Muscle layer of colon (tissue), 2 donors: Measurements from ENCODE around the gene HSPG2.
"Not testable (repeated sequence)": the region's sequence is repeated elsewhere in the genome, so short reads cannot be mapped to it uniquely, and the experiment has no call there.

Experiments
- H3K27ac ChIP-seq: one replicate; pipeline ENCODE4 v1.7.0; 2013; ENCODE audit warnings: low read depth, mild to moderate bottlenecking, low read length, moderate library complexity
- H3K27me3 ChIP-seq, 2 donors: one replicate each; pipeline ENCODE4 v1.7.0; 2013; ENCODE audit warnings: low read length in 2 of 2, mild to moderate bottlenecking in 2 of 2; ENCODE audit not compliant: insufficient read depth in 2 of 2, control insufficient read depth in 1 of 2
- H3K36me3 ChIP-seq: one replicate; pipeline ENCODE4 v1.7.0; 2013; ENCODE audit warnings: mild to moderate bottlenecking, low read length; ENCODE audit not compliant: insufficient read depth
- H3K4me1 ChIP-seq: one replicate; pipeline ENCODE4 v1.7.0; 2013; ENCODE audit warnings: mild to moderate bottlenecking, low read length; ENCODE audit not compliant: insufficient read depth
- H3K4me3 ChIP-seq, 2 donors: one replicate each; pipeline ENCODE4 v1.7.0; 2013; ENCODE audit warnings: low read length in 2 of 2, low read depth in 1 of 2, mild to moderate bottlenecking in 1 of 2, moderate library complexity in 1 of 2
- H3K9ac ChIP-seq: one replicate; pipeline ENCODE4 v1.7.0; 2013; ENCODE audit warnings: low read length
- H3K9me3 ChIP-seq: one replicate; pipeline ENCODE4 v1.7.0; 2013; ENCODE audit warnings: mild to moderate bottlenecking, low read length
- donor health status: abdominal sarcoma.
- donor health status: Adenocarcinoma of cecum.

The HSPG2 gene

GRCh38 chr1:21972973-21973441 is 35.9 kb upstream of the HSPG2 start:
- not testable (repeated sequence) for H3K27ac ChIP-seq, H3K36me3 ChIP-seq, H3K9me3 ChIP-seq, H3K9ac ChIP-seq, H3K4me3 ChIP-seq, H3K27me3 ChIP-seq, H3K4me1 ChIP-seq

- H3K27ac ChIP-seq, H3K27me3 ChIP-seq, H3K36me3 ChIP-seq, H3K4me3 ChIP-seq, H3K4me1 ChIP-seq, H3K9me3 ChIP-seq, H3K9ac ChIP-seq: not testable (repeated sequence)
These were observed 33.4 kb upstream of the HSPG2 start for GRCh38 chr1:21970523-21970922.

GRCh38 chr1:21969066-21969465 is 32.0 kb upstream of the HSPG2 start:
- not testable (repeated sequence) for H3K36me3 ChIP-seq, H3K4me3 ChIP-seq, H3K4me1 ChIP-seq, H3K27me3 ChIP-seq, H3K9me3 ChIP-seq, H3K27ac ChIP-seq, H3K9ac ChIP-seq

GRCh38 chr1:21967216-21967615 is 30.1 kb upstream of the HSPG2 start:
- H3K36me3 ChIP-seq, H3K9me3 ChIP-seq, H3K4me3 ChIP-seq, H3K27ac ChIP-seq, H3K9ac ChIP-seq, H3K4me1 ChIP-seq, H3K27me3 ChIP-seq: not testable (repeated sequence)

- H3K9me3 ChIP-seq, result no peaks in the 10 kb centered on the region
- no peak overlapping the region for H3K4me3 ChIP-seq
- H3K9ac ChIP-seq, result no peak overlapping the region
- no peak overlapping the region for H3K27ac ChIP-seq
- H3K36me3 ChIP-seq, result no peaks in the 10 kb centered on the region
- no peaks in the 10 kb centered on the region for H3K27me3 ChIP-seq
- peaks cover 12% of the 10 kb centered on the region for H3K4me1 ChIP-seq
These were observed 29.3 kb upstream of the HSPG2 start for GRCh38 chr1:21966247-21967000.

- Histone ChIP-seq H3K27ac (no peak overlapping the region), H3K4me1 (peaks cover 12% of the 10 kb centered on the region), H3K9me3 (no peaks in the 10 kb centered on the region)
These were observed 26.5 kb upstream of the HSPG2 start for GRCh38 chr1:21963477-21964217.

GRCh38 chr1:21961799-21962198 is 24.7 kb upstream of the HSPG2 start:
- H3K9ac ChIP-seq, result no peak overlapping the region
- no peaks in the 10 kb centered on the region for H3K36me3 ChIP-seq
- no peak overlapping the region for H3K27ac ChIP-seq
- no peaks in the 10 kb centered on the region for H3K27me3 ChIP-seq
- peaks cover 19% of the 10 kb centered on the region for H3K4me1 ChIP-seq
- no peaks in the 10 kb centered on the region for H3K9me3 ChIP-seq
- H3K4me3 ChIP-seq, result no peak overlapping the region

More at GRCh38 chr1:21963477-21964217, 26.5 kb upstream of the HSPG2 start:
- Histone ChIP-seq H3K36me3 (no peaks in the 10 kb centered on the region), H3K9ac (no peak overlapping the region), H3K27me3 (no peaks in the 10 kb centered on the region), H3K4me3 (no peak overlapping the region)

GRCh38 chr1:21961337-21961736 is 24.2 kb upstream of the HSPG2 start:
- H3K4me1 ChIP-seq, result peaks cover 24% of the 10 kb centered on the region
- H3K9me3 ChIP-seq, result no peaks in the 10 kb centered on the region
- no peak overlapping the region for H3K27ac ChIP-seq
- no peak overlapping the region for H3K9ac ChIP-seq
- H3K27me3 ChIP-seq, result no peaks in the 10 kb centered on the region
- no peak overlapping the region for H3K4me3 ChIP-seq
- no peaks in the 10 kb centered on the region for H3K36me3 ChIP-seq

- Histone ChIP-seq H3K4me1 (peaks cover 34% of the 10 kb centered on the region), H3K36me3 (no peaks in the 10 kb centered on the region), H3K9me3 (no peaks in the 10 kb centered on the region), H3K9ac (peak overlapping the region; percentile 53), H3K4me3 (peak overlapping the region in 1 of 2 donors; percentile 5), H3K27ac (peak overlapping the region; percentile 47), H3K27me3 (no peaks in the 10 kb centered on the region)
These were observed 19.8 kb upstream of the HSPG2 start for GRCh38 chr1:21956720-21957552.

GRCh38 chr1:21955501-21956281 is 18.6 kb upstream of the HSPG2 start:
- H3K9me3 ChIP-seq, result no peaks in the 10 kb centered on the region
- H3K9ac ChIP-seq, result no peak overlapping the region
- H3K4me3 ChIP-seq, result no peak overlapping the region
- no peaks in the 10 kb centered on the region for H3K36me3 ChIP-seq
- no peaks in the 10 kb centered on the region for H3K27me3 ChIP-seq
- peak overlapping the region; percentile 49 for H3K27ac ChIP-seq
- H3K4me1 ChIP-seq, result peaks cover 28% of the 10 kb centered on the region

- Histone ChIP-seq H3K9me3 (no peaks in the 10 kb centered on the region), H3K27ac (no peak overlapping the region), H3K27me3 (no peaks in the 10 kb centered on the region), H3K36me3 (no peaks in the 10 kb centered on the region), H3K4me3 (no peak overlapping the region), H3K4me1 (peaks cover 28% of the 10 kb centered on the region), H3K9ac (no peak overlapping the region)
These were observed 17.9 kb upstream of the HSPG2 start for GRCh38 chr1:21955058-21955457.
